PFSK-1 (cell line): ENCODE data around the gene TLR10.

Source experiments
- FOXP2 ChIP-seq: optimal IDR thresholded peaks from 2 replicates; pipeline ENCODE3; 2011; ENCODE audit warnings: borderline replicate concordance, control low read depth, inconsistent platforms; ENCODE audit not compliant: insufficient read depth; ENCODE audit errors: extremely low read length, extremely low read depth
- POLR2AphosphoS5 ChIP-seq: IDR thresholded peaks from 2 replicates; pipeline ENCODE4 v1.6.1; 2012; ENCODE audit warnings: low read depth, mild to moderate bottlenecking, control low read depth, low read length, moderate library complexity
- TAF1 ChIP-seq: IDR thresholded peaks from 2 replicates; pipeline ENCODE4 v1.6.1; 2012; ENCODE audit warnings: low read length, control low read depth, borderline replicate concordance; ENCODE audit not compliant: insufficient read depth

GRCh38 chr4:38791010-38791409 lies 8.2 kb upstream of the TLR10 start:
- no peak for TF ChIP-seq FOXP2
- no peak for TF ChIP-seq TAF1
- TF ChIP-seq POLR2AphosphoS5 = no peak
